WTC11 (cell line): ENCODE results near the gene CAMKMT. TPM values are rescaled to one million over a fixed set of nuclear protein-coding genes. Genes with fewer than 3 reads are reported as not detected.

Experiments used
- ATAC-seq: fragments of 200-7000 bp; cut with Tn5 transposase; 2 replicates; pipeline ENCODE4 v1.10.0; 2021; ENCODE audit warnings: mild to moderate bottlenecking, moderate library complexity
- CTCF ChIA-PET: fragments of 300-600 bp; sonication (Branson Sonifier 250); formaldehyde crosslinking; loops from one replicate; lab custom pipeline; 2021; ENCODE audit warnings: antibody characterized with exemption; lab: Charles Lee
- POLR2A ChIA-PET: fragments of 350-600 bp; sonication (Branson Sonifier 250); formaldehyde crosslinking; loops from one replicate; lab custom pipeline; 2021; ENCODE audit warnings: antibody characterized with exemption; lab: Charles Lee
- DNase-seq: peaks from one replicate; pipeline ENCODE4 v3.0.0; 2021; ENCODE audit warnings: low spot score
- H3K27ac Mint-ChIP-seq: 2 replicates; pipeline ENCODE4 v1.8.0; 2021; ENCODE audit warnings: mixed read lengths
- H3K27me3 Mint-ChIP-seq: 2 replicates; pipeline ENCODE4 v1.8.0; 2021; ENCODE audit warnings: low read depth, mild to moderate bottlenecking, moderate library complexity, mixed read lengths
- H3K36me3 Mint-ChIP-seq: 2 replicates; pipeline ENCODE4 v1.8.0; 2021; ENCODE audit warnings: mixed read lengths
- H3K4me1 Mint-ChIP-seq: 2 replicates; pipeline ENCODE4 v1.8.0; 2022; ENCODE audit warnings: mixed read lengths
- H3K4me3 Mint-ChIP-seq: 2 replicates; pipeline ENCODE4 v1.8.0; 2021; ENCODE audit warnings: mild to moderate bottlenecking, moderate library complexity, mixed read lengths
- H3K9me3 Mint-ChIP-seq: 2 replicates; pipeline ENCODE4 v1.8.0; 2021; ENCODE audit warnings: mixed read lengths
- CTCF ChIP-seq: fragments of 200-600 bp; IDR thresholded peaks from 2 replicates; pipeline ENCODE4 v1.8.0; 2022; ENCODE audit warnings: antibody characterized with exemption
- ETV6 ChIP-seq: sonication (generic); formaldehyde crosslinking; IDR thresholded peaks from 2 replicates; pipeline ENCODE4 v1.8.1; 2022; ENCODE audit warnings: mild to moderate bottlenecking, missing genetic modification reagents
- FOXJ3 ChIP-seq: sonication (generic); formaldehyde crosslinking; IDR thresholded peaks from 2 replicates; pipeline ENCODE4 v1.9.0; 2021; ENCODE audit warnings: missing genetic modification reagents, mild to moderate bottlenecking, borderline replicate concordance
- FOXP4 ChIP-seq: sonication (generic); formaldehyde crosslinking; IDR thresholded peaks from 2 replicates; pipeline ENCODE4 v1.8.0; 2022; ENCODE audit warnings: mild to moderate bottlenecking, missing genetic modification reagents
- KAT7 ChIP-seq: sonication (generic); formaldehyde crosslinking; IDR thresholded peaks from 2 replicates; pipeline ENCODE4 v1.8.1; 2023; ENCODE audit warnings: missing genetic modification reagents, mild to moderate bottlenecking, borderline replicate concordance
- NR2C2 ChIP-seq: sonication (generic); formaldehyde crosslinking; IDR thresholded peaks from 2 replicates; pipeline ENCODE4 v1.8.0; 2022; ENCODE audit warnings: mild to moderate bottlenecking, missing genetic modification reagents
- OVOL2 ChIP-seq: fragments of 250-450 bp; sonication (Bioruptor Pico); IDR thresholded peaks from 2 replicates; pipeline ENCODE4 v1.9.0; 2021; ENCODE audit warnings: mild to moderate bottlenecking, borderline replicate concordance
- RORB ChIP-seq: fragments of 250-450 bp; sonication (Bioruptor Pico); IDR thresholded peaks from 2 replicates; pipeline ENCODE4 v1.9.0; 2021; ENCODE audit warnings: mild to moderate bottlenecking
- SP1 ChIP-seq: sonication (generic); formaldehyde crosslinking; conservative IDR thresholded peaks from 2 replicates; pipeline ENCODE4 v1.8.1; 2022; ENCODE audit warnings: missing genetic modification reagents
- TCF7 ChIP-seq: sonication (generic); formaldehyde crosslinking; IDR thresholded peaks from 2 replicates; pipeline ENCODE4 v1.8.0; 2022; ENCODE audit warnings: mild to moderate bottlenecking, low read depth, missing genetic modification reagents, moderate library complexity
- TEAD4 ChIP-seq: sonication (generic); formaldehyde crosslinking; IDR thresholded peaks from 2 replicates; pipeline ENCODE4 v1.8.0; 2022; ENCODE audit warnings: mild to moderate bottlenecking, missing genetic modification reagents
- USF2 ChIP-seq: sonication (generic); formaldehyde crosslinking; IDR thresholded peaks from 2 replicates; pipeline ENCODE4 v1.8.1; 2023; ENCODE audit warnings: mild to moderate bottlenecking, missing genetic modification reagents, moderate library complexity
- ZNF219 ChIP-seq: sonication (generic); formaldehyde crosslinking; IDR thresholded peaks from 2 replicates; pipeline ENCODE4 v1.8.0; 2023; ENCODE audit warnings: missing genetic modification reagents, mild to moderate bottlenecking, borderline replicate concordance
- ZNF317 ChIP-seq: sonication (generic); formaldehyde crosslinking; IDR thresholded peaks from 2 replicates; pipeline ENCODE4 v1.8.1; 2023; ENCODE audit warnings: low read depth, mild to moderate bottlenecking, moderate library complexity, missing genetic modification reagents, borderline replicate concordance
- ZNF396 ChIP-seq: fragments of 250-450 bp; sonication (Bioruptor Pico); IDR thresholded peaks from 2 replicates; pipeline ENCODE4 v1.8.0; 2021; ENCODE audit warnings: mild to moderate bottlenecking, moderate library complexity, borderline replicate concordance
- total RNA-seq: library from RNA; stranded (reverse); gene quantifications from 3 replicates; pipeline ENCODE4 v1.2.3, GENCODE V29; 2021
- TF ChIP-seq, protein P1 (sequence below): fragments of 250-450 bp; sonication (Bioruptor Pico); IDR thresholded peaks from 2 replicates; pipeline ENCODE4 v1.9.0; 2021; ENCODE audit warnings: mild to moderate bottlenecking
- TF ChIP-seq, protein P2 (sequence below): sonication (generic); formaldehyde crosslinking; IDR thresholded peaks from 2 replicates; pipeline ENCODE4 v1.8.1; 2022; ENCODE audit warnings: low read depth, mild to moderate bottlenecking, moderate library complexity, missing genetic modification reagents, borderline replicate concordance
- TF ChIP-seq, protein P3 (sequence below): sonication (generic); formaldehyde crosslinking; IDR thresholded peaks from 2 replicates; pipeline ENCODE4 v1.8.1; 2022; ENCODE audit warnings: mild to moderate bottlenecking, missing genetic modification reagents, moderate library complexity, borderline replicate concordance

CAMKMT gene
- total RNA-seq, 1 experiment from 2014 or later, result 20.6 TPM

DNA sequence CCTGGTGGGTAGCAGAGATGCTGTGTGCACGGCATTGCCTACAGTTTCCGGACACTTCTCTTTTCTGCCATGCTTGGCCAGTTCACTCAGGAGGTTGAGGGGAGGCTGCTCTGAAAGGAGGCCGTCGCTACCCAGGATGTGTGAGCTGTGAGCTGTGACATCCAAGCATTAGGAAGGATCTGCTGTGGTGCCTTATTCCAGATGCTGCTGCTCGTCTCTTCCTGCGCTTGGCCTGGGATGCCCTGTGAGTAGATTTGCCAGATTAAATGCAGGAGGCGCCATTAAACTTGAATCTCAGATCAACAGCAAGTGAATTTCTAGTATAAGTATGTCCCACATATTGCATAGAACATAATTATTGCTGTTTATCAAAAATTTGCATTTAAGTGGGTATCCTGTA, 455.5 kb downstream of the CAMKMT start (continued):
- TF ChIP-seq RORB (CRISPR knock-in tag), result no peak
- no peak for TF ChIP-seq TCF7
- no peak for TF ChIP-seq FOXP4 (CRISPR knock-in tag)
- TF ChIP-seq TEAD4 (CRISPR knock-in tag), result no peak
- TF ChIP-seq, protein P1, sequence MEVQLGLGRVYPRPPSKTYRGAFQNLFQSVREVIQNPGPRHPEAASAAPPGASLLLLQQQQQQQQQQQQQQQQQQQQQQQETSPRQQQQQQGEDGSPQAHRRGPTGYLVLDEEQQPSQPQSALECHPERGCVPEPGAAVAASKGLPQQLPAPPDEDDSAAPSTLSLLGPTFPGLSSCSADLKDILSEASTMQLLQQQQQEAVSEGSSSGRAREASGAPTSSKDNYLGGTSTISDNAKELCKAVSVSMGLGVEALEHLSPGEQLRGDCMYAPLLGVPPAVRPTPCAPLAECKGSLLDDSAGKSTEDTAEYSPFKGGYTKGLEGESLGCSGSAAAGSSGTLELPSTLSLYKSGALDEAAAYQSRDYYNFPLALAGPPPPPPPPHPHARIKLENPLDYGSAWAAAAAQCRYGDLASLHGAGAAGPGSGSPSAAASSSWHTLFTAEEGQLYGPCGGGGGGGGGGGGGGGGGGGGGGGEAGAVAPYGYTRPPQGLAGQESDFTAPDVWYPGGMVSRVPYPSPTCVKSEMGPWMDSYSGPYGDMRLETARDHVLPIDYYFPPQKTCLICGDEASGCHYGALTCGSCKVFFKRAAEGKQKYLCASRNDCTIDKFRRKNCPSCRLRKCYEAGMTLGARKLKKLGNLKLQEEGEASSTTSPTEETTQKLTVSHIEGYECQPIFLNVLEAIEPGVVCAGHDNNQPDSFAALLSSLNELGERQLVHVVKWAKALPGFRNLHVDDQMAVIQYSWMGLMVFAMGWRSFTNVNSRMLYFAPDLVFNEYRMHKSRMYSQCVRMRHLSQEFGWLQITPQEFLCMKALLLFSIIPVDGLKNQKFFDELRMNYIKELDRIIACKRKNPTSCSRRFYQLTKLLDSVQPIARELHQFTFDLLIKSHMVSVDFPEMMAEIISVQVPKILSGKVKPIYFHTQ, result no peak
- TF ChIP-seq ZNF396 (CRISPR knock-in tag), result no peak

- CTCF ChIA-PET, result no interaction called here
- H3K4me3 Mint-ChIP-seq, result no peak overlapping the region
- H3K9me3 Mint-ChIP-seq, result peaks cover 6% of the 10 kb centered on the region
- DNase-seq (no peak), ATAC-seq (no peak)
- 0 out of 2 replicates have a peak, but pooled peaks cover 3% of the 10 kb centered on the region for H3K36me3 Mint-ChIP-seq
- peaks cover 31% of the 10 kb centered on the region for H3K4me1 Mint-ChIP-seq
- no peak overlapping the region for H3K27ac Mint-ChIP-seq
- TF ChIP-seq SP1, result no peak
- no peak for TF ChIP-seq FOXP4 (CRISPR knock-in tag)
- TF ChIP-seq ZNF317, result no peak
- TF ChIP-seq OVOL2 (CRISPR knock-in tag), result no peak
- TF ChIP-seq FOXJ3, result no peak
- TF ChIP-seq, protein P2, sequence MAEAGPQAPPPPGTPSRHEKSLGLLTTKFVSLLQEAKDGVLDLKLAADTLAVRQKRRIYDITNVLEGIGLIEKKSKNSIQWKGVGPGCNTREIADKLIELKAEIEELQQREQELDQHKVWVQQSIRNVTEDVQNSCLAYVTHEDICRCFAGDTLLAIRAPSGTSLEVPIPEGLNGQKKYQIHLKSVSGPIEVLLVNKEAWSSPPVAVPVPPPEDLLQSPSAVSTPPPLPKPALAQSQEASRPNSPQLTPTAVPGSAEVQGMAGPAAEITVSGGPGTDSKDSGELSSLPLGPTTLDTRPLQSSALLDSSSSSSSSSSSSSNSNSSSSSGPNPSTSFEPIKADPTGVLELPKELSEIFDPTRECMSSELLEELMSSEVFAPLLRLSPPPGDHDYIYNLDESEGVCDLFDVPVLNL (CRISPR knock-in tag), result no peak
- POLR2A ChIA-PET, result no interaction called here
- H3K27me3 Mint-ChIP-seq, result peaks cover 2% of the 10 kb centered on the region; the same call in 1 of the 2 replicates
Observed at GRCh38 chr2:44817673-44818335, 456.1 kb downstream of the CAMKMT start.

GRCh38 chr2:44819061-44819460, 457.3 kb downstream of the CAMKMT start:
- peaks cover 22% of the 10 kb centered on the region for H3K4me1 Mint-ChIP-seq
- ATAC-seq (no peak), DNase-seq (no peak)
- 0 out of 2 replicates have a peak, but pooled peaks cover 3% of the 10 kb centered on the region for H3K36me3 Mint-ChIP-seq
- H3K4me3 Mint-ChIP-seq, result no peak overlapping the region
- ChIA-PET CTCF (no interaction called here), POLR2A (no interaction called here)
- H3K9me3 Mint-ChIP-seq, result peaks cover 6% of the 10 kb centered on the region
- H3K27me3 Mint-ChIP-seq, result peaks cover 2% of the 10 kb centered on the region; the same call in 1 of the 2 replicates
- no peak for TF ChIP-seq KAT7 (CRISPR knock-in tag)
- no peak for TF ChIP-seq NR2C2 (CRISPR knock-in tag)
- TF ChIP-seq ZNF219 (CRISPR knock-in tag), result no peak
- no peak for TF ChIP-seq ETV6 (CRISPR knock-in tag)
- TF ChIP-seq, protein P3, sequence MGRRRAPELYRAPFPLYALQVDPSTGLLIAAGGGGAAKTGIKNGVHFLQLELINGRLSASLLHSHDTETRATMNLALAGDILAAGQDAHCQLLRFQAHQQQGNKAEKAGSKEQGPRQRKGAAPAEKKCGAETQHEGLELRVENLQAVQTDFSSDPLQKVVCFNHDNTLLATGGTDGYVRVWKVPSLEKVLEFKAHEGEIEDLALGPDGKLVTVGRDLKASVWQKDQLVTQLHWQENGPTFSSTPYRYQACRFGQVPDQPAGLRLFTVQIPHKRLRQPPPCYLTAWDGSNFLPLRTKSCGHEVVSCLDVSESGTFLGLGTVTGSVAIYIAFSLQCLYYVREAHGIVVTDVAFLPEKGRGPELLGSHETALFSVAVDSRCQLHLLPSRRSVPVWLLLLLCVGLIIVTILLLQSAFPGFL (CRISPR knock-in tag), result no peak
- TF ChIP-seq CTCF, result no peak
- TF ChIP-seq USF2, result no peak
- no peak overlapping the region for H3K27ac Mint-ChIP-seq
